Fibroblast of mammary gland (primary cell): Measurements from ENCODE around the gene ZIM2.
A peak's percentile ranks its signal among the peaks of the same experiment; 100 is the strongest.

Experiments used
- DNase-seq: peaks from one replicate; pipeline ENCODE4 v3.0.0-alpha.2; 2010; ENCODE audit warnings: low read depth
- H3K4me3 ChIP-seq: 2 replicates; pipeline ENCODE4 v1.5.1; 2011; ENCODE audit warnings: low read depth, mild to moderate bottlenecking, low read length, moderate library complexity; ENCODE audit not compliant: control insufficient read depth
- TF ChIP-seq, protein P1 (sequence below): conservative IDR thresholded peaks from 2 replicates; pipeline ENCODE4 v1.5.1; 2011; ENCODE audit warnings: low read depth, low read length, inconsistent platforms; ENCODE audit not compliant: control insufficient read depth, insufficient read depth

The ZIM2 gene

DNA sequence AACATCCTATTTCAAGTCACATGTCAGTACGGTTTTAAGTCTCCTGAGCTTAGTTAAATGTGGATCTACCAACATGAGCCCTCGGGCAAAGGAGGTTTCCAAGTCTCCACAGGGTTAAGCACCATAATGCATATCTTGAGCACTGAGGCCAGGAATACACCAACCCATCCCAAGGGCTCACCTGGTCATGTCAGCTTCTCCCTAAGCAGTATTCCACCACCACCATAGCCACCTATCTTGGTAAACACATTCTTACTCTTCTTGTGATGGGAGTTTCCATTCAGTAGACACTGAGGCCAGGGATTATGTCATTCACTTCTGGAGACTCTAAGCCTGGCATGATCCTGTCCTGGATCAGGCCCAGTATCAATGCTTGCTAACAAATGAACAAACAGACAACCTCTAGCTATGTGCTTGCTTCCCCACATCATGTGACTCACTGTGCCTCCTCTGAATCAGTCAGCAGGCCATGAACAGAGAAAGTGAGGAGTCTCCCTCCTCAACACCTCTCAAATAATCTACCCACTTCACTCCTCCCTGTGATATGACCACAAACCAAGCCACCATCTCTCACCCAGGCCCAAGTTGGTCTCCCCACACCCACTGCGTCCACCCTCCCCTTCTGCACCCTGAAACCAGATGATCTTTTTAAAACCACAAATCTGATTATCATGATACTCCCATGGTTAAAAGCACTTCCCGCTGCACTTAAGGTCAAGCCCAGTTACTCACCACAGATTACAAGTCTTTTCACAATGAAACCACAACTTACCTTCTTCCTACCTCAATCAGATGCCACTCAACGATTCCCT is 5.8 kb downstream of the ZIM2 start:
- peak; percentile 1 for DNase-seq
- TF ChIP-seq, protein P1, sequence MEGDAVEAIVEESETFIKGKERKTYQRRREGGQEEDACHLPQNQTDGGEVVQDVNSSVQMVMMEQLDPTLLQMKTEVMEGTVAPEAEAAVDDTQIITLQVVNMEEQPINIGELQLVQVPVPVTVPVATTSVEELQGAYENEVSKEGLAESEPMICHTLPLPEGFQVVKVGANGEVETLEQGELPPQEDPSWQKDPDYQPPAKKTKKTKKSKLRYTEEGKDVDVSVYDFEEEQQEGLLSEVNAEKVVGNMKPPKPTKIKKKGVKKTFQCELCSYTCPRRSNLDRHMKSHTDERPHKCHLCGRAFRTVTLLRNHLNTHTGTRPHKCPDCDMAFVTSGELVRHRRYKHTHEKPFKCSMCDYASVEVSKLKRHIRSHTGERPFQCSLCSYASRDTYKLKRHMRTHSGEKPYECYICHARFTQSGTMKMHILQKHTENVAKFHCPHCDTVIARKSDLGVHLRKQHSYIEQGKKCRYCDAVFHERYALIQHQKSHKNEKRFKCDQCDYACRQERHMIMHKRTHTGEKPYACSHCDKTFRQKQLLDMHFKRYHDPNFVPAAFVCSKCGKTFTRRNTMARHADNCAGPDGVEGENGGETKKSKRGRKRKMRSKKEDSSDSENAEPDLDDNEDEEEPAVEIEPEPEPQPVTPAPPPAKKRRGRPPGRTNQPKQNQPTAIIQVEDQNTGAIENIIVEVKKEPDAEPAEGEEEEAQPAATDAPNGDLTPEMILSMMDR = no peak
- no peak overlapping the region for H3K4me3 ChIP-seq

DNA sequence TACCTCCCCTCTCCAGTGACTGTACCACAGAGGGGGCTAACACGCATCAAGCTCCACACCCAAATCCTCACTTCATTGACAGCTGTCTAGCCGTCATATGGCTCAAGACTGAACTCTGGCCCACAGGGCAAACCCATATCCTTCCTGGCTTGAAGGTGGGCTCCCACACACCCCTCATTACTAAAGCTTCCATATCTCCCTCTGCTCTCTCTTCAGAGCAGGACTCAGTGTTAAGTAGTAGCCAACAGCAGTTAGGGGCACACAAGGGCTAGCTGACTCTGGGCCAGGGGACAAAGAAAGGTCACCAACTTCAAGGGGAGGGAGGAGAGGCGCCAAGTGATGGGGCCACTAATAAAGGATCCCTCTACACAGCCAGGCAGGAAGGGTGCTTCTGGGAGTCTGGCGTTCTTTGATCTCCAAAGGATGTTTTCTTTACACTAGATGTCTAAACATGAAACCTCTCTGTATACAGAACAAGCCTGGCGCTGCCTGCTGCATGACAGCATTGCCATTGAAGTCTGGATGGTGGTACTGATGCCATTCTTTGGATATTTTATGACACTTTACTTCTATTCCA is 8.1 kb downstream of the ZIM2 start:
- H3K4me3 ChIP-seq = no peak overlapping the region
- TF ChIP-seq, protein P1 = no peak
- no peak for DNase-seq

DNA sequence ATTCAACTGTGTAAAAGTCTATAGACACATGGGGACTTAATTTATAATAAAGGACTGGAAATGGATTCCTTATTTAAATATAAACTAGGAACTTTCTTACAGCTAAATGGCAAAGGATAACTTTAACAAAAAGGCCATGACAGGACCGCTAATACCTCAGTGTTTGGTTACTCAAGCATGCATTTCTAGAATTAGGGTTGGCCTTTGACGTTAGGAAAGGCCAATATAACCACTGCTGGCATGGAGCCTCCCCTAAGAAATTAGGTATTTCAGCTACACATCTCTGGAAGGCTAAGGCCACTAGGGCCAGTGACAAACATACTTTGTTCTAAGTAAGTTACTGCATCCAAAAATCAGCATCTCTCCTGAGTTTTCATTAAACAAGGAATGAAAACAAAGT is 9.3 kb downstream of the ZIM2 start:
- no peak for DNase-seq
- H3K4me3 ChIP-seq = no peak overlapping the region
- TF ChIP-seq, protein P1 = no peak

DNA sequence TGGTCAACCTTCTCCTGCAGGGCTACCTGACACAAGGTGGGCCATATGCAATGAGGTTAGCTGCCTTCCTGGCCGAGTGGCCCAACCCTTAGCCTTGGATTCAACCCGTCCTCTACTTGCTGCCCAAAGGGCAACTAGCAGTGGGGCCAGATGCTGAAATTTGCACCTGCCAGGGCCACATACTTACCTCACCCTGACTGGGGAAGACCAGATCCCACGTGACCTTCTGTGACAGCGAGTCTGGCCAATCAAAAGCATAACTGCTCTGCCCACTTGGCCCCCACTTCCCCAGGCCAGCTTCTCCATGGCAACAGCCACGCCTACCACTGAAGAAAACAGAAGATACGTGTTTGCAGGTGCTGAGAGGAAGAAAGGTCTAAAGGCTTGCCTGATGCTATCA is 10.9 kb downstream of the ZIM2 start:
- TF ChIP-seq, protein P1 = no peak
- no peak for DNase-seq
- no peak overlapping the region for H3K4me3 ChIP-seq

DNA sequence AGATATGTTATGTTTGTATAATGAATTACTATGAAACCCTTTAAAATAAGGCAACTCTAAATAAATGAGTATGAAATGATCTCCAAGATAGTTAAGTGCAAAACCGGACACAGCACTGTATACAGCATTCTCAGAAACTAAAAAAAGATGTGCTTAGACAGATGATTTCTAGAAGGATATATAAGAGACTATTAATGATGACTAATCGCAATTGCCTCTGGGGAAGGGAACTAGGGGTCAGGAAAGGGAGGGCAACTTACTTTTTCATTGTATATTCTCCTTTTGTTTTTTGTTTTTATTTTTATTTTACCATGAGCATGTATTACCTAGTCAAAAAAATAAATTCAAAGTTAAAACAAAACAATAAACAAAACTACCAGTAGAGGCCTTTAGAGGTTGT is 12.8 kb downstream of the ZIM2 start:
- no peak for DNase-seq
- no peak overlapping the region for H3K4me3 ChIP-seq
- TF ChIP-seq, protein P1 = no peak

DNA sequence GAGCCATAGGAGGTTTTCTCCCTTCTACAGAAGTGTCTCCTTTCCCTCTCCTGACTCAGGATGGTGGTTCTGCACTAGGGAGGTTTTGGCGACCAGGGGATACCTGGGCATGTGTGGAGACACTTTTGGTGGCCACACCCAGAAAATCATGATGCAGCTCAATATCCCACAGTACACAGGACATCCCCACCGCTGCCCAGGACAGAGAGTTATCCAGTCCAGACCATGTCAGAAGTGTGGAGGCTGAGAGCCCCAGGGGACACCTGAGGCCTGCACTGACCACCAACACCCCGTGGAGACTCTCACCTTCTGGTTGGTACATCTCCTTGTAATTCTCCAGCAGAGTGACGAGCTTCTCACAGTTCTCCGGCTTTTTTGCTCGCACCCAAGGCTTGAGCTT is 16.6 kb downstream of the ZIM2 start:
- TF ChIP-seq, protein P1 = no peak
- H3K4me3 ChIP-seq = no peak overlapping the region
- no peak for DNase-seq
